HG03432 (cell line): Measurements from ENCODE around the gene DRICH1.
"Not testable (repeated sequence)": the region's sequence is repeated elsewhere in the genome, so short reads cannot be mapped to it uniquely, and the experiment has no call there.

Source experiments
- ATAC-seq: cut with Tn5 transposase; IDR thresholded peaks from one replicate; pipeline ENCODE4 v1.9.1; 2021; ENCODE audit warnings: mild to moderate bottlenecking, moderate library complexity; ENCODE audit not compliant: unreplicated experiment

DRICH1 gene

DNA sequence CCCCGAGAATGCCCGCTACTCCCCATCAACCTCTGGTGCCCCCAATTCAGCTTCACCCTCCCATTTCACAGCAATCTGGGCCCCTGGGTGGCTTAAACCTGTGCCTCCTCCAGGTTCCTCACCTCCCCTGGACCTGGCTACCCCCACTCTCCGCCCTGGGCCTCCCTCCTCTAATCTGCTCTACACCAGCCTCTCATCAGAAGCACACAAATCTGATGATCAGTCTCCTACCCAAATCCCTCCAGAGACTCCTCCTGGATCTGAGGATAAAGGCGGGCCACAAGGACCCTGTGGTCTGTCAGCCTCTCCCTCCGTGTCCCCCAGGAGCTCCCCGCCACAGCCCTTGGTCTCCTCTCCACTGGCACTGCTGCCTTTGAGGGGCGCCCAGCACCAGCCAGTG is 28.9 kb downstream of the DRICH1 start:
- no peak for ATAC-seq

- no peak for ATAC-seq
Observed at GRCh38 chr22:23598805-23599518, 33.2 kb downstream of the DRICH1 start.

GRCh38 chr22:23597576-23598268 is 34.4 kb downstream of the DRICH1 start:
- not testable (repeated sequence) for ATAC-seq

DNA sequence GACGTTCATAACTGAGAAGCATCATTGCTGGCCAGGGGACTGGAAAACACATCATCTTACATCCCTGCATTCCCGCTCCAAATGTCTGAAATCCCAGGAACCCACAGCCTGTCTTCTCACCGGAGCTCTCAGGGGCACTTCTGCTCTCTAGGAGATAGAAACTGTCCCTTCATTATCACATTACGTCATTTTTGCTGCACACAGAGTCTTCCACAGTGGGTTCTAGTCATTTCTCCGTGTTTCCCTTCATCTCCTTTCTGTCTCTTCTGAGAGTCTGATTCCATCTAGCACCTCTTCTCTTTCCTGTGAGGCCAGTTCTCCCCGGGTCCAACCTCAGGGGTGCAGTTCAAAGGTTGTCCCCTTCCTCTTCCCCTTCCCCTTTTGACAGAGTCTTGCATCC is 36.2 kb downstream of the DRICH1 start:
- not testable (repeated sequence) for ATAC-seq

GRCh38 chr22:23591846-23592245 is 40.3 kb downstream of the DRICH1 start:
- ATAC-seq = no peak

GRCh38 chr22:23591201-23591791 is 40.8 kb downstream of the DRICH1 start:
- ATAC-seq = no peak

- ATAC-seq = no peak
Observed at GRCh38 chr22:23583836-23584235, 48.3 kb downstream of the DRICH1 start.

GRCh38 chr22:23583153-23583552 is 49.0 kb downstream of the DRICH1 start:
- ATAC-seq = no peak

DNA sequence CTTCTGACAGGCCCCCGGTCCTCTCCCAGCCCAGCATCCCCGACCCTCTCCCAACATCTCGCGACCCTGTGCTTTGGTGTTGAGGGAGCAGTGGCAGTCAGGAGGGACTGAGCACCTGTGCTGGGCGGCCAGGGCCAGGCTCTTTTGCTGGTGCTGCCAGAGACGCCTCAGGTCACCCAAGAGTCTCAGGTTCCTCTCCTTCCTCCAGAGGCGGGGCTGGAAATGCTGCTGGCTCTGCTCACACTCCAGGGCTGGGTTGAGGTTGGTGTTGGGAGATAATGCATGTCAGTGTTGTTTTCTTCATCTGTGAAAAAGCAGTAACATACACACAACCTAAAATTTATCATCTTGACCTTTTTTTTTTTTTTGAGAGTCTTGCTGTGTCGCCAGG is 50.9 kb downstream of the DRICH1 start:
- ATAC-seq = no peak

DNA sequence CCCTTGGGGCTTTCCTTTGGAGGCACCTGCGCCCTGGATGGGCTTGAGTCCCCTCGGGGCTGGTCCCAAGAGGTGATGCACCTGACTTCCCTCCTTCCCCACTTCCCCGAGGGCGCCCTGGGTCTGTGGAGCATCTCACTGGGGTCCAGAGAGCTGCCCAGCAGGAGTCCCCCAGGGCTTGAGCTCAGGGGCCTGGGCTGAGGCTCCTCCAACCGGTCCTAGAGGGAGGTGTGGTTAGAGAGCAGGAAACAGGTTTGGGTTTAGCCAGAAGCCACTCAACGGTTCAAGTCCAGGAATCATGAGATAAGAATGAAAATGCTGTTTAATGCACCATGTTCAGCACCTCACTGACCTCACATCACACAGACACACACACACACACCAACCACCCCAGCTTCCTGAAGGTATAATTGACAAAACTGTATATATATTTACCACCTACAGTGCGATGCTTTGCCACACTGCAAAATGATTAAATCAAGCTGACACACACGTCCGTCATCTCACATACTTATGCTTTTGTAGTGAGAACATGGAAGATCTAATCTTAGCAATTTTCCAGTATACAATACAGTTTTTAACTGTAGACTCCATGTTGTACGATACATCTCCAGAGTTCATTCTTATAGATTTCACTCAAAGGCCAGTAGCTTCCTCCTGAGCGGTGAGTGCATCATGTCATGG is 51.4 kb downstream of the DRICH1 start:
- ATAC-seq = no peak

GRCh38 chr22:23579870-23580575 is 52.1 kb downstream of the DRICH1 start, which contains the start of gene IGLL1:
TSS of gene IGLL1 (minus strand) at chr22:23580290. CDS start at chr22:23580190, 100 bp downstream.
- no peak for ATAC-seq

DNA sequence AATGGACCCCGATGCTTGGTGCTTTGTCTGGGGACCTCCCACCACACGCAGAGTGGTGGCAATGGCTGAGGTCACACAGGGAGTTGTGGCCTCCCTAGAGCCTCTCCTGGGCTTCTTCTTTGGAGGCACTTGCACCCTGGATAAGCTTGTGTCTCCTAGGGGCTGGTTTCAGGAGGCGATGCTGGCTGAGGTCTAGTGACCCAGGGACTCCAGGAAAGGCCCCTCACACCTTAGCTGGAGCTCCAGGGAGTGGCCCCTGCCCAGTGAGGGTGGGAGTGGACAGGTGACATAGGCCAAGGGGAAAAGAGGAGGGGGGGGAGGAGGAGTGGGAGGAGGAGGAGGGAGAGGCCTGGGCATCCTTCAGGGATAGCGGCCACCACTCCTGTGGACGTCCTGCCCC is 52.8 kb downstream of the DRICH1 start:
- no peak for ATAC-seq

DNA sequence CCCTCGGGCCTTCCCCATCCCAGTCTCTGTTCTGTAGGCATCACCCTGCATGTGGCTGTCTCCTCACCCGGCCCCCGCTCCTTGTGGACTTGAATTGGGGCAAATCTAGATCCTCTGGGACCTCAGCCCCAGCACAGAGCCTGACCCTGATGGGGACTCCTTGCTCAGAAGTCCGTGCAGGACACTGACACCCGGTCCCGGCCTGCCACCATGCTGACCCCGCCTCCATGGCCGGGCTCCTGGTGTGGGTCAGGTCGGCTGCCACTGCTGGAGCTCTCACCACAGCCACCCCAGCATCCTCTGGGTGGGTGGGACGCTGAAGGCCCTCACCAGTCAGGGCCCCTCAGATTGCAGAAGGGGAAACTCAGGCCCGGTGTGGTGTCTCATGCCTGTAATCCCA is 53.8 kb downstream of the DRICH1 start:
- no peak for ATAC-seq

- ATAC-seq = no peak
Observed at GRCh38 chr22:23576681-23577080, 55.4 kb downstream of the DRICH1 start.

- ATAC-seq = no peak
Observed at GRCh38 chr22:23575601-23576000, 56.5 kb downstream of the DRICH1 start.

DNA sequence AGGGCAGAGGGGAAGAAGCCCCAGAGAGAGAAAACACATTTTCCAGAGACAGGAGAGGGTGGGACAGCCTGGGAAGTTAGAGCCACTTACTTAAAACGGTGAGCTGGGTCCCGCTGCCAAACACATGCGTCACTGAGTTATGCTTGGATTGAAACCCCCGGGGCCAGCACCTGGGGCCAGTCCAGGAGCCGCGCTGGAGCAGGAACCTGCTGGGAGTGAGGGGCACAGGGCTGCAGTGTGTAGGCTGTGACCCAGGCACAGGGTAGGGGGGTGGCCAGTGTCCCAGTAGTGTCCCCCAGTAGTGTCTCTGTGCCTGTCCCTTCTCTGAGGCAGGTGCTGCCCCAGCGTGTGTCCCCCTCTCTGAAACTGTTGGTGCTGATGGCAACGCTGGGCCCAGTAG is 57.2 kb downstream of the DRICH1 start:
- ATAC-seq = no peak

- ATAC-seq = no peak
Observed at GRCh38 chr22:23574371-23574811, 57.7 kb downstream of the DRICH1 start.

DNA sequence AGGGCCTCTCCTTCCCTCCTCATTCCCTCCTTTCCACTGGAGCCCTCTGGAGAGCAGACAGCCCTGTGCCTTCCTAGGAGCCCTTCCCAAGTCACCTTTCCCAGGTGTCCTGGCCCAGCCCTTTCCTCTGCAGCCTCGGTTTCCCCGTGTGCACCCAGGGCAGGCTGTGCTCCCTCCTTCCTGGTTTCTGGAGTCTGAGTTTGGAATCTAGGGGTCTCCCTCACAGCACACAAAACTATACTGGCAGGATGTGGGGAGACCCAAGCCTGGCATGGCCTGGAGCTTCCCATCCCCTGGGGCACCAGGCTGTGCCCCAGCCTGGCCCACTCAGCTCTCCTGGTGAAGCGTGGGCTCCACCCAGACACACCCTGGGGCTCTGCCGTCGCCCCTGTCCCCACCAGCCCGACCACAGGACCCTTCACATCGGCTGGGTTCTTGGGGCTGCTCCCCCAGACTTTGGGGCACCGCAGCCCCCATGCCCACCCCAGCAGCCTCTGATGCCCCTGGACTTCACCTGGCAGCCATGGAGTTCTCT is 58.4 kb downstream of the DRICH1 start:
- not testable (repeated sequence) for ATAC-seq

DNA sequence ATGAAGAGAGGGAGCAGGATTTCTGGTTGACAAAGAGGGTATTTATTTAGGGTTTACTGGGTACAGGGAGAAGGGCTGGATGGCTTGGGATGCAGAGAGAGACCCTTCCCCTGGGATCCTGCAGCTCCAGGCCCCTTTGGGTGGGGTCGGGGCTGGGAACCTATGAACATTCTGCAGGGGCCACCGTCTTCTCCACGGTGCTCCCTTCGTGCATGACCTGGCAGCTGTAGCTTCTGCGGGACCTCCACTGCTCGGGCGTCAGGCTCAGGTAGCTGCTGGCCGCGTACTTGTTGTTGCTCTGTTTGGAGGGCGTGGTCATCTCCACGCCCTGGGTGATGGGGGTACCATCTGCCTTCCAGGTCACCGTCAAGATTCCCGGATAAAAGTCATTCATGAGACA is 59.0 kb downstream of the DRICH1 start:
- ATAC-seq = not testable (repeated sequence)

- no peak for ATAC-seq
Observed at GRCh38 chr22:23571486-23571885, 60.6 kb downstream of the DRICH1 start.

GRCh38 chr22:23570681-23571080 is 61.4 kb downstream of the DRICH1 start:
- no peak for ATAC-seq
